Measurements from ENCODE around the gene NDC1.
"Not testable (repeated sequence)": the region's sequence is repeated elsewhere in the genome, so short reads cannot be mapped to it uniquely, and the experiment has no call there.

GRCh38 chr1:53875150-53875549 is 37.1 kb upstream of the NDC1 start:
- not testable (repeated sequence) for TF ChIP-seq CTCF, POLR2A (IDR thresholded peaks at IDR 0.05)

Measured in sigmoid colon (tissue), 3 donors.